GM12864 (cell line): ENCODE measurements around the gene SQOR.
"Not testable (repeated sequence)": the region's sequence is repeated elsewhere in the genome, so short reads cannot be mapped to it uniquely, and the experiment has no call there.

Experiments used
- DNase-seq: peaks from one replicate; pipeline ENCODE4 v3.0.0-alpha.2; 2011; ENCODE audit warnings: low read depth
- H3K4me3 ChIP-seq: 2 replicates; pipeline ENCODE4 v1.5.1; 2011; ENCODE audit warnings: mild to moderate bottlenecking, low read depth, low read length, control low read depth
- TF ChIP-seq, protein P1 (sequence below): IDR thresholded peaks from 2 replicates; pipeline ENCODE4 v1.5.1; 2011; ENCODE audit warnings: low read depth, mild to moderate bottlenecking, moderate library complexity, low read length, control low read depth, inconsistent platforms; ENCODE audit errors: missing control alignments

Gene SQOR

DNA sequence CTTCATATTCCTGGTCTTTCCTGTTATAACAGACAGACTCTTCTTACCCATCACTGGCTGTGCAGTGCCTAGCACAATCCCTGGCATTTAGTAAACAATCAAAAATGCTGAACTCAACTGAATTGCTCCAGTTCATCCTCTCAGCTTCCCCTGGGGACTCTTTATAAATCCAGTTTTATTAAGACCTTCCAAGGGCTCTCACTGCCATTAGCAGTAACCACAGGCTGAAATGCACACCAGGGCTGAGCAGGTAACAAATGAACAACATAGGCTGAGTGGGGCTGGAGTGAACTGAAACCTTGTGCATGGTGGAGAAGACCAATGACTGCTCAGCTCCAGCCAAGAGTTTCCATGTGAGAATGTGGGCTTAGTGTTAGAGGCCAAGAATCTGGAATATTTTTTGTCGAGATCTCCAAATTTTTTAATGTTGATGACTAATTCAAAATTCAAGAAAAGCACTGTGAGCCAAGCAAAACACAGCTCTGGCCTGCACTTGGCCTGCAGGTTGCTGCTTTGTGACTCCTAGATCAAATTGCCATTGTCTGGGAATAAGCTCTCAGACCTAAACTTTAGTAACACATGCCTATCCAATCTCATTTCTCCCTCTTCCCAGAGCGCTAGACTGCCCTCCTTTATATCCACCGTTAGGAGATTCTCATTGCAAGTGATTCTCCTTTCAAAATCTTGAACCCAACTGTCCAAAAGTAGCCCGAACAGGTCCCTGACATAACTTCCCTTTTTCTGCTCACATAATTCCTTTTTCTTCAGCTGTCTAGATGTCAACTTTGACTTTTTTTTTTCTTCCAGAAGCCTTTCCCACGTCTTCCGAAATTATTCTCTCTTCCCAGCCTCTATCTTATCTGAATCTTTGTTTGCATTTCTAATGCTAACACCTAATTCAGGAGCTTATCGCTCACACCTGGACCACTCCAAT lies 7.4 kb downstream of the SQOR start:
- no peak overlapping the region for H3K4me3 ChIP-seq
- TF ChIP-seq, protein P1, sequence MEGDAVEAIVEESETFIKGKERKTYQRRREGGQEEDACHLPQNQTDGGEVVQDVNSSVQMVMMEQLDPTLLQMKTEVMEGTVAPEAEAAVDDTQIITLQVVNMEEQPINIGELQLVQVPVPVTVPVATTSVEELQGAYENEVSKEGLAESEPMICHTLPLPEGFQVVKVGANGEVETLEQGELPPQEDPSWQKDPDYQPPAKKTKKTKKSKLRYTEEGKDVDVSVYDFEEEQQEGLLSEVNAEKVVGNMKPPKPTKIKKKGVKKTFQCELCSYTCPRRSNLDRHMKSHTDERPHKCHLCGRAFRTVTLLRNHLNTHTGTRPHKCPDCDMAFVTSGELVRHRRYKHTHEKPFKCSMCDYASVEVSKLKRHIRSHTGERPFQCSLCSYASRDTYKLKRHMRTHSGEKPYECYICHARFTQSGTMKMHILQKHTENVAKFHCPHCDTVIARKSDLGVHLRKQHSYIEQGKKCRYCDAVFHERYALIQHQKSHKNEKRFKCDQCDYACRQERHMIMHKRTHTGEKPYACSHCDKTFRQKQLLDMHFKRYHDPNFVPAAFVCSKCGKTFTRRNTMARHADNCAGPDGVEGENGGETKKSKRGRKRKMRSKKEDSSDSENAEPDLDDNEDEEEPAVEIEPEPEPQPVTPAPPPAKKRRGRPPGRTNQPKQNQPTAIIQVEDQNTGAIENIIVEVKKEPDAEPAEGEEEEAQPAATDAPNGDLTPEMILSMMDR: no peak
- DNase-seq: no peak

DNA sequence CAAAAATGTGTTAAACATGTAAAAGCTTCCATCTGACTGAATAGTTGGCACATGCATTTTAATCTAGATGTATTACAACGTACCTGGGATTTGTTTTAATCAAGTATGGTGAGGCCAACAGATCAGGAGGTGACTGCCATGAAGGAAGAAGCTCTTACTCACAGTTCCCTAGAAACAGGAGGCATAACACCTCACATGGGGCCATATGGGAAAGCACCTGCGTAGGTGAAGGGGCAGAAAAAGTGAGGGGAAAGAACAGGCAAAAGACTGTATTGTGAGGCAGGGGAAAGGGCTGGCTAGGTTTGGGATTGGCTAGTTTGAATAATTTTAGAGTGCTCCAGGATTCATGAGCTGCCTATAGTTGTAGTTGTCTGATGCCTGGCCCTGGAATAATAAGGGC lies 9.6 kb downstream of the SQOR start:
- DNase-seq: no peak
- no peak overlapping the region for H3K4me3 ChIP-seq
- TF ChIP-seq, protein P1: no peak

DNA sequence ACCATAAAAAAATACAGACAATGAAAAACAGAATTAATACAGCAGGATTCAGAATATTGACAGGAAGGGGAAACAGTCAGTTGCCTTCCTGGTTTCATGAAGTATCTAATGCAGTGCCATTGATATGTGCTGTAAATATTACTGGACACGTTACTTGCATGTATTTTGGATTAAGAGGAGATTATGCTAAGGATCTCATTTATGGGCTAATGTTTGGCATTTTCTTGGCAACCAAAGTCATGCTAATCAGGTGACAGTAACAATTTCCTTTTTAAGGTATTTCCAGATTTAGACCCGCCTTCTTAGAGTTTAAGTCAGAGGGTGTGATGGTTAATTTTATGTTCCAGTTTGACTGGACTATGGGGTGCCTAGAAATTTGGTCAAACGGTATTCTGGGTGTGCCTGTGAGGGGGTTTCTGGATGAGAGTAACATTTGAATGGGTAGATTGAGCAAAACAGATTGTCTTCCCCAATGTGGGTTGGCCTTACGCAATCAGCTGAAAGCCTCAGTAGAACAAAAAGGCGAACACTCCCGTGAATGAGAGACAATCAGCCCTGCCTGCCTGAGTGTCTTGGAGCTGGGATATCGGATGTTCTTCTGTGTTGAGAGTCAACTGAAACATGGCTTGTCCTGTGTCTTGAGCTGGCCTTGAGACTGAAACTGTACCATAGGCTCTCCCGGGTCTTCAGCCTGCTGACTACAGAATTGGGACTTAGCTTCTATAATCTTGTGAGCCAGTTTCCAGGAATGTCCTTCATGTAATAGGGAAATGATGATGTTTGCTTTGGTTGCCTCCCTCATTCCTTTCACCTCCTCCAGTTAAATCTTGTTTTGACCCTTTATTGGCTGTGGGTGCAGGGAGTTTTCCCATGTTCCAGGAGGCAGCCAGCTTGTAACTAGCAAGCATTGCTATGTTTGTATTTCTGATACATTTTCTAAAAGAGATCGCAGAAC lies 10.5 kb downstream of the SQOR start:
- DNase-seq: no peak
- no peak overlapping the region for H3K4me3 ChIP-seq
- TF ChIP-seq, protein P1: no peak

DNA sequence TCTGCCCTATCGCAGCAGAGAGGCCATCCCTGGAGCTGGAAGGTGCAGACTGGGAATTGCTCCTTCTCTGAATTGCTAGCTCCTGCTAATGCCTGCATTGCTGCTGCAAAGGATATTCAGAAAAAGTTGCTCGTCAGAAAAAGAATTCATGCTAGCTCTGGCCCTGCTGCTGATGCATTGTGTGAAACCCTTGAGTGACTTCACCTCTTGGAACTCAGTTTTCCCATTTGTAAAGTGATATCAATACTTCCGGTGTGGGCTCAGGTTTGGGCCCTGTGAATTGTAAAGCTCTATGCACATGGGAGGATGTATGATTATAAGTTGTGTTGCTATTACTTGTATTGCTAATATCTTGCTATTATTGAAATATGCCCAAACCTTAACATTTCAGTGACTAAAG lies 11.4 kb downstream of the SQOR start:
- H3K4me3 ChIP-seq: no peak overlapping the region
- TF ChIP-seq, protein P1: no peak

DNA sequence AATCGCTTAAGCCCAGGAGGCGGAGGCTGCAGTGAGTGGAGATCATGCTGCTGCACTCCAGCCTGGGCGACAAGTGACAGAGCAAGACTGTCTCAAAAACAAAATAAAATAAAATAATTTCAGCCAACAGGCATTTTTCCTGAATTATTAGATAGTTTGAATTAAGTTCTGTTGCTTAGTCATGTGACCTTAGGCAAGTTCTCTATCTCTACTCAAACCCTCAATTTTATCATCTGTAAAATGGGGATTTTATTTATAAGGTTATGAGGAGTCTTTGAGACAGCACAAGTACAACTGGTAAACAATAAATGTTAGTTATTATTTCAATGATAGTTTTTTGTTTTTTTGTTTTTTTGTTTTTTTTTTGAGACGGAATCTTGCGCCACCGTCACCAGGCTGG lies 13.0 kb downstream of the SQOR start:
- DNase-seq: no peak
- no peak overlapping the region for H3K4me3 ChIP-seq
- TF ChIP-seq, protein P1: no peak

More for the DNA sequence above, 11.4 kb downstream of the SQOR start:
- DNase-seq: no peak

DNA sequence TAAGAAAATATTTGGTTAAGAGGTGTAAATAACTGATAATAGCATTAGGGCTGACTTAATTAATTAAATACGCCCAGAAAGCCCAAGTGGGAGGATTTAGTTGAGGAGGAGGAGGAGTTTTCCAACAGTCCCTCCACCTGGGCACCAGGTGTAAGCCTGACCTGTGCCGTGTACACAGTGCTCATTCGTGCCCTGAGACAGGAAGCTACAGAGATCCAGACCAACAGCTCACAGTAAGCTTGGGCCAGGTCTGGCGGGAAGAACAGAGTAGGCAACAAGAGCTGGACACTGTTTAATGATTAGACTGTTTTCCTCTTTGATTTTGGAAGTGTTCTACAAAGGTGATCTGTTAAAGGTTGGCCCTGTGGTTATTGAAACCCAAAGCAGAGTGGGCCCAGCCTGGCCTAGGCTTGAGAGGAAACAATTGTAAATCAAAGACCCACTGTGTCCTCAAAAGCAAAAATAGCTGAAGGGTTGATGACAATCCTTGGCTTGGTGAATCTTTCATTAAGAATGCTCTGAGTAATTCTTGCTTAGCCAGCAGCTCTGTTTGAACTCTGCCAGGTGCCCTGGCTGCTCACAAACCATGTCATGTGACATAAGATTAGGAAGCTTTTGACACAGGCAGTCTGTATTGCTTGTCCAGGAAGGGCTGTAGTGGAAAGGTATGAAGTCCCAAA lies 13.8 kb downstream of the SQOR start:
- no peak for DNase-seq
- H3K4me3 ChIP-seq: no peak overlapping the region
- TF ChIP-seq, protein P1: no peak

DNA sequence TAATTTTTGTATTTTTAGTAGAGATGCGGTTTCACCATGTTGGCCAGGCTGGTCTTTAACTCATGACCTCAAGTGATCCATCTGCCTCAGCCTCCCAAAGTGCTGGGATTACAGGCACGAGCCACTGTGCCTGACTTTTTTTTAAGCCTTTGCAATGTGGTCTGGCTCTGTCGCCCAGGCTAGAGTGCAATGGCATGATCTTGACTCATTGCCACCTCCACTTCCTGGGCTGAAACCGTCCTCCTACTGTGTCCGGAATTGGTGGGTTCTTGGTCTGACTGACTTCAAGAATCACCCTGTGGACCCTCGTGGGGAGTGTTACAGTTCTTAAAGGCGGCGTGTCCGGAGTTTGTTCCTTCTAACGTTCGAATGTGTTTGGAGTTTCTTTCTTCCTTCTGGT lies 15.2 kb downstream of the SQOR start:
- not testable (repeated sequence) for H3K4me3 ChIP-seq, DNase-seq
